ENCODE data around the gene SLC24A4. TPM values are rescaled to one million over a fixed set of nuclear protein-coding genes. Genes with fewer than 3 reads are reported as not detected.

Gene SLC24A4
- total and polyA plus RNA-seq, 5 donors = 0.48 to 0.56 (median 0.50) TPM

- no peaks in the 10 kb centered on the region for H3K4me1 ChIP-seq (ENCODE audit: control insufficient read depth, insufficient read depth, low read length)
- DNase-seq = no peak
Observed at GRCh38 chr14:92481386-92481785, 158.4 kb downstream of the SLC24A4 start.

DNA sequence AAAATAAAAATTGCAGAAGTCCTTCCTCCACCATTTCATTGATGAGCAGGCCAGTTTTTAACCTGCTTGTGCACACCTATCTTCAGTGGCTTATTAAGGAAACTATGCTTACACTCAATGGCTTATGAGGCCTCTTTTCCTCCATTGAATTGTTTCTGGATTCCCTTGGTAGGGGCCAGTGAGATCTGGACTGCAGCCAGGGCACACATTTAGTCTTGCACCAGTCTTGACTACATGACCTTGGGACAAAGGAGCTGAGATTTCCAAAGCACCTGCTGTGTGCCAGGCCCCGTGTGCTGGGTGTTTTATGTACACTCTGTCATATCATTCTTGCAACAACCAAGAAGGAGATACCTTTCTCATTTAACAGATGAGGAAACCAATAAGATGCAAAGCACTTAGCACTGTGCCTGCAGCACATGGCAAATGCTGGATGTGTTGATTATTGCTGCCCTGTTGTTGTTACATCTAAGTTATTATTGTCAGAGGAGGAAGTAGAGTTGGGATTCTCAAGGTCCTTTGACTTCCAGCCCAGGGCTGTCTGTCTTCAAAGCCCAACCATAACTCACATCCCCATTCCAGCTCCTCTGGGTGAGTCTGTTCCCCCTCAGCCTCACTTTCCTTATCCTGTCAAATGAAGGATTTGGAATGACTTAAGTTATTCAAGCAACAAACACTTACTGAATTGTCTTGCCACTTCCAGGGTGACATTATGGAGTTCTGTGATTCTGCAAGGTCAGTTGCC lies 159.0 kb downstream of the SLC24A4 start:
- WGBS = 48% methylated on average over 1 of the region's 1 CpG
- ATAC-seq (no peak), DNase-seq (no peak)
- Histone ChIP-seq H3K4me1 (ENCODE audit: control insufficient read depth, insufficient read depth, low read length) (no peaks in the 10 kb centered on the region), H3K4me3 (ENCODE audit: low read length) (no peak overlapping the region), H3K9me3 (ENCODE audit: control insufficient read depth, low read length) (no peaks in the 10 kb centered on the region), H3K27ac (ENCODE audit: low read length) (no peak overlapping the region), H3K27me3 (ENCODE audit: control insufficient read depth, insufficient read depth) (no peaks in the 10 kb centered on the region)
- intact Hi-C loops (cut with DNase I) = no loop called here

More at GRCh38 chr14:92481386-92481785, 158.4 kb downstream of the SLC24A4 start:
- Histone ChIP-seq H3K9me3 (ENCODE audit: control insufficient read depth, low read length) (no peaks in the 10 kb centered on the region), H3K27me3 (ENCODE audit: control insufficient read depth, insufficient read depth) (no peaks in the 10 kb centered on the region), H3K27ac (ENCODE audit: low read length) (no peak overlapping the region), H3K4me3 (ENCODE audit: low read length) (no peak overlapping the region)
- 33% methylated on average over 1 of the region's 1 CpG for WGBS
- no peak for ATAC-seq
- intact Hi-C loops (cut with DNase I) = no loop called here

DNA sequence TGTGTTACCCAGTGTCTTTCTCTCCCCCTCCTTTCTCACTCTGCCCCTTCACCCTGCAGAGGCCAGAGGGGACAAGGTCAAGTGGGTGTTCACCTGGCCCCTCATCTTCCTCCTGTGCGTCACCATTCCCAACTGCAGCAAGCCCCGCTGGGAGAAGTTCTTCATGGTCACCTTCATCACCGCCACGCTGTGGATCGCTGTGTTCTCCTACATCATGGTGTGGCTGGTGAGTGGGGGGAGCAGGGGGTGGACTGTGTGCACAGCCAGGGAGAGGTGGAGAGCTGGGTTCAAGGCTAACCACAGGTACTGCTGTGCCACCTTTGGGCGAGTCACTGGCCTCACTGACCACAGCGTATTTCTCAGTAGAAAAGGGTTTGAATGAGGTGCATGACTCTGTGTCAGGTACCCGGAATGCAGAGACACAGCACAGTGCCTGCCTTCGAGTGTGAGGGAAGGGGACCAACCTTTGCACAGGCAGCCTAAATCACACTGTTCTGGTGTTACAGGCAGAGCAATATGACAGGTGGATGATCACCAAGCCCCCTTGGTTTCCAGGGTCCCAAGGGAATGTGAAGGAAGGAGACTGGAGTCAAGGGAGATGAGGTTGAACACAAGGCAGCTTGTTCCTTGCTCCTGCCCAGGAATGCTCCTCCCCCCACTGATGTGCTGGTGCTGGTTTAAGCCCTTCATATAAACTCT lies 159.8 kb downstream of the SLC24A4 start:
- ATAC-seq (no peak), DNase-seq (no peak)
- Histone ChIP-seq H3K27ac (ENCODE audit: low read length) (no peak overlapping the region), H3K4me1 (ENCODE audit: control insufficient read depth, insufficient read depth, low read length) (peaks cover 2% of the 10 kb centered on the region), H3K9me3 (ENCODE audit: control insufficient read depth, low read length) (no peaks in the 10 kb centered on the region), H3K4me3 (ENCODE audit: low read length) (no peak overlapping the region), H3K27me3 (ENCODE audit: control insufficient read depth, insufficient read depth) (no peaks in the 10 kb centered on the region)
- 95% methylated on average over 9 of the region's 9 CpGs for WGBS
- intact Hi-C loops (cut with DNase I) = no loop called here

GRCh38 chr14:92484132-92484823 lies 161.3 kb downstream of the SLC24A4 start:
- DNase-seq = no peak
- Histone ChIP-seq H3K27me3 (ENCODE audit: control insufficient read depth, insufficient read depth) (no peaks in the 10 kb centered on the region), H3K9me3 (ENCODE audit: control insufficient read depth, low read length) (no peaks in the 10 kb centered on the region), H3K4me3 (ENCODE audit: low read length) (no peak overlapping the region), H3K27ac (ENCODE audit: low read length) (no peak overlapping the region), H3K4me1 (ENCODE audit: control insufficient read depth, insufficient read depth, low read length) (peaks cover 3% of the 10 kb centered on the region)
- intact Hi-C loops (cut with DNase I) = no loop called here
- no peak for ATAC-seq
- 91% methylated on average over 7 of the region's 7 CpGs for WGBS

GRCh38 chr14:92486881-92487280 lies 163.9 kb downstream of the SLC24A4 start:
- no peak for DNase-seq
- Histone ChIP-seq H3K4me1 (ENCODE audit: control insufficient read depth, insufficient read depth, low read length) (peaks cover 5% of the 10 kb centered on the region), H3K27me3 (ENCODE audit: control insufficient read depth, insufficient read depth) (no peaks in the 10 kb centered on the region), H3K9me3 (ENCODE audit: control insufficient read depth, low read length) (no peaks in the 10 kb centered on the region), H3K4me3 (ENCODE audit: low read length) (no peak overlapping the region), H3K27ac (ENCODE audit: low read length) (no peak overlapping the region)
- 75% methylated on average over 4 of the region's 4 CpGs for whole genome bisulfite sequencing
- intact Hi-C loops (cut with DNase I) = loop anchor here in 1 of 4 donors (2.0 kb wide), 1 partner anchor 20 kb away; no protein-coding TSS in a partner anchor
- no peak for ATAC-seq

- Histone ChIP-seq H3K27ac (ENCODE audit: low read length) (no peak overlapping the region), H3K4me3 (ENCODE audit: low read length) (no peak overlapping the region), H3K27me3 (ENCODE audit: control insufficient read depth, insufficient read depth) (no peaks in the 10 kb centered on the region), H3K9me3 (ENCODE audit: control insufficient read depth, low read length) (no peaks in the 10 kb centered on the region), H3K4me1 (ENCODE audit: control insufficient read depth, insufficient read depth, low read length) (peaks cover 8% of the 10 kb centered on the region)
- DNase-seq (no peak), ATAC-seq (peak in 1 of 2 donors; percentile 37)
- intact Hi-C loops (cut with DNase I) = loop anchor here in 1 of 4 donors (2.0 kb wide), 1 partner anchor 21 kb away; no protein-coding TSS in a partner anchor
- 59% methylated on average over 10 of the region's 10 CpGs for WGBS
Observed at GRCh38 chr14:92487513-92488133, 164.7 kb downstream of the SLC24A4 start.

DNA sequence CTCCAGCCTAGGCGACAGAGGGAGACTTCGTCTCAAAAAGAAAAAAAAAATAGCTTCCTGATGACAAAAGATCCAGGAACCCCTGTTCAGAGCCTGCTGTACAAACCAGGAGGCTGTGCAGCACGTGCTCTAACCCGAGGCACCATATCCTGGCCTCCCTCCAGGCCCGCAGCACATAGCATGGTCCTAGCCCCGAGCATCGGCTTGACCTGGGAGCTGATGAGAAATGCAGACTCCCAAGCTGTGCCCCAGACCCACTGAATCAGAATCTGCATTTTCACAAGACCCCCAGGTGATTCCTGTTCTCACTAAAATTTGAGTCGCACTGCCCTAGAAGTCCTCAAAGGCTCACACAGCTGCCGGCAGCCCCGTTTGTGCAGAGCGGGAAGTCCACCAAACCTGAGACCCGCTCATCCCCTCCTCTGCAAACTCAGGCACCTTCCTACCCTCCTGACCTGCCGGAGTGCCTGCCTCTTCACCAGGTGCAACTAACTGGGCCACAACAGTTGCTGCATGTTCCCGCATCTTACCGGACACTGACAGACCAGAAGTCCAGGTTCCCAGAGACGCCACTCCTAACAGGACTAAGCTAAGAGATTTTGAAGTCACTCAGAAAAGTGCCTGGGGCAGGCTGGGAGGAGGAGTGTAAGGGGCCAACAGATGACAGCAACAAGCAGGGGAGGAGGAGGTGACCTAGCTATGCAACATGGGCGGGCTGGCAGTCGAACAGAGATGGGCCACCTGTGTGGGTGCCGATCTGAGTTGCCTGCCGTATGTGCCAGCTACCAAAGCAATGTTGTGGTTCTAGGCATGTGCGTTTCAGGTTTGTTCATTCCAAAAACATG lies 166.7 kb downstream of the SLC24A4 start:
- Histone ChIP-seq H3K4me1 (ENCODE audit: control insufficient read depth, insufficient read depth, low read length) (peaks cover 8% of the 10 kb centered on the region), H3K4me3 (ENCODE audit: low read length) (no peak overlapping the region), H3K9me3 (ENCODE audit: control insufficient read depth, low read length) (no peaks in the 10 kb centered on the region), H3K27ac (ENCODE audit: low read length) (no peak overlapping the region), H3K27me3 (ENCODE audit: control insufficient read depth, insufficient read depth) (no peaks in the 10 kb centered on the region)
- 81% methylated on average over 21 of the region's 21 CpGs for WGBS
- ATAC-seq = no peak
- intact Hi-C loops (cut with DNase I) = no loop called here
- no peak for DNase-seq

- 72% methylated on average over 17 of the region's 17 CpGs for WGBS
- H3K9me3 ChIP-seq (ENCODE audit: control insufficient read depth, low read length) = no peaks in the 10 kb centered on the region
- H3K27ac ChIP-seq (ENCODE audit: low read length) = no peak overlapping the region
- DNase-seq (peak in 1 of 3 donors; percentile 54), ATAC-seq (peak in 1 of 2 donors; percentile 29)
- no peak overlapping the region for H3K4me3 ChIP-seq (ENCODE audit: low read length)
- H3K27me3 ChIP-seq (ENCODE audit: control insufficient read depth, insufficient read depth) = no peaks in the 10 kb centered on the region
- H3K4me1 ChIP-seq (ENCODE audit: control insufficient read depth, insufficient read depth, low read length) = peaks cover 8% of the 10 kb centered on the region
- intact Hi-C loops (cut with DNase I) = no loop called here
Observed at GRCh38 chr14:92490239-92490959, 167.4 kb downstream of the SLC24A4 start.

DNA sequence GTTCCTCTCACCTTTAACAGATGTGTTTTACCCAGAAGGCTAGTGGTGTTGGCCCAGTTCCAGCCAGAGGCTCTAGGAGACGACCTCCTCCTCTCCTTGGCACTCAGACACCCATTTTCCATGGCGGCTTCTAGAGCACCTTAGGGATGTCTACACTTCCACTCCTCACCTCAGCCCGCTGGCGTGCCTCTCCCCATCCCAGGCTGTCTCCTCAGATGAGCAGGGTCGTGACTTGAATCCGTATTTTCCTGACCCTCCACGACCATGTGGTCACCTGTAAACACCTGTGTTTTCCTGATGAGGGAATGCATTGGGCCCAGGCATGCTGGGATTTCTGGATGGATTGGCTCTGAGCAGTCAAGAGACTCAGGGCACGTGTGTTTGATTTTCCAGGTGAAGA lies 168.8 kb downstream of the SLC24A4 start:
- DNase-seq (no peak), ATAC-seq (no peak)
- H3K4me1 ChIP-seq (ENCODE audit: control insufficient read depth, insufficient read depth, low read length) = peaks cover 8% of the 10 kb centered on the region
- H3K27me3 ChIP-seq (ENCODE audit: control insufficient read depth, insufficient read depth) = no peaks in the 10 kb centered on the region
- 88% methylated on average over 8 of the region's 8 CpGs for WGBS
- H3K4me3 ChIP-seq (ENCODE audit: low read length) = no peak overlapping the region
- intact Hi-C loops (cut with DNase I) = no loop called here
- peak overlapping the region; percentile 14 for H3K27ac ChIP-seq (ENCODE audit: low read length)
- H3K9me3 ChIP-seq (ENCODE audit: control insufficient read depth, low read length) = no peaks in the 10 kb centered on the region

- Histone ChIP-seq H3K4me3 (ENCODE audit: low read length) (no peak overlapping the region), H3K9me3 (ENCODE audit: control insufficient read depth, low read length) (no peaks in the 10 kb centered on the region), H3K4me1 (ENCODE audit: control insufficient read depth, insufficient read depth, low read length) (peaks cover 8% of the 10 kb centered on the region), H3K27me3 (ENCODE audit: control insufficient read depth, insufficient read depth) (no peaks in the 10 kb centered on the region), H3K27ac (ENCODE audit: low read length) (no peak overlapping the region)
- ATAC-seq (peak; percentile 39 to 63), DNase-seq (peak in 1 of 3 donors; percentile 27)
- intact Hi-C loops (cut with DNase I) = no loop called here
- 59% methylated on average over 10 of the region's 10 CpGs for WGBS
Observed at GRCh38 chr14:92492258-92492657, 169.3 kb downstream of the SLC24A4 start.
